ENCODE measurements around the gene ZNF655. TPM values are rescaled to one million over a fixed set of nuclear protein-coding genes. Genes with fewer than 3 reads are reported as not detected.
A peak's percentile ranks its signal among the peaks of the same experiment; 100 is the strongest.
"Not testable (repeated sequence)": the region's sequence is repeated elsewhere in the genome, so short reads cannot be mapped to it uniquely, and the experiment has no call there.

The ZNF655 gene
- total RNA-seq, 2 donors from 2014 or later, result 69.9 to 71.7 TPM

GRCh38 chr7:99557940-99558305, 519 bp upstream of the ZNF655 start:
- no peak for DNase-seq
- ATAC-seq, result peak; percentile 65
- intact Hi-C loops (cut with DNase I, micrococcal nuclease), result no loop called here

- ATAC-seq (no peak), DNase-seq (no peak)
- intact Hi-C loops (cut with DNase I, micrococcal nuclease), result no loop called here
Observed at GRCh38 chr7:99559175-99559915, 903 bp downstream of the ZNF655 start.

- intact Hi-C loops (cut with DNase I, micrococcal nuclease), result no loop called here
- ATAC-seq (no peak), DNase-seq (no peak)
Observed at GRCh38 chr7:99560834-99561736, 2.6 kb downstream of the ZNF655 start.

- no peak for DNase-seq
- ATAC-seq, result no peak
- intact Hi-C loops (cut with DNase I, micrococcal nuclease), result no loop called here
Observed at GRCh38 chr7:99561737-99562051, 3.3 kb downstream of the ZNF655 start.

- DNase-seq (no peak), ATAC-seq (no peak)
- intact Hi-C loops (cut with DNase I, micrococcal nuclease), result no loop called here
Observed at GRCh38 chr7:99562114-99562784, 3.8 kb downstream of the ZNF655 start.

GRCh38 chr7:99562832-99563231, 4.4 kb downstream of the ZNF655 start:
- intact Hi-C loops (cut with DNase I, micrococcal nuclease), result no loop called here
- DNase-seq (no peak), ATAC-seq (peak; percentile 27)

- ATAC-seq, result no peak
- DNase-seq, result no peak
- intact Hi-C loops (cut with DNase I, micrococcal nuclease), result no loop called here
Observed at GRCh38 chr7:99563650-99564049, 5.2 kb downstream of the ZNF655 start.

GRCh38 chr7:99568770-99569169, 10.3 kb downstream of the ZNF655 start:
- intact Hi-C loops (cut with DNase I, micrococcal nuclease), result not testable (repeated sequence)

GRCh38 chr7:99571768-99572167, 13.3 kb downstream of the ZNF655 start:
- DNase-seq (no peak), ATAC-seq (no peak)
- intact Hi-C loops (cut with DNase I, micrococcal nuclease), result no loop called here

More at GRCh38 chr7:99568770-99569169, 10.3 kb downstream of the ZNF655 start:
- ATAC-seq, DNase-seq: not testable (repeated sequence)

- intact Hi-C loops (cut with DNase I, micrococcal nuclease), result no loop called here
- DNase-seq (no peak), ATAC-seq (no peak)
Observed at GRCh38 chr7:99573257-99573656, 14.8 kb downstream of the ZNF655 start.

- intact Hi-C loops (cut with DNase I, micrococcal nuclease), result no loop called here
- ATAC-seq (no peak), DNase-seq (no peak)
Observed at GRCh38 chr7:99576251-99576650, 17.8 kb downstream of the ZNF655 start.

GRCh38 chr7:99579281-99579955, 21.0 kb downstream of the ZNF655 start:
- intact Hi-C loops (cut with DNase I, micrococcal nuclease), result no loop called here
- ATAC-seq (no peak), DNase-seq (no peak)

- intact Hi-C loops (cut with DNase I, micrococcal nuclease), result no loop called here
- DNase-seq (peak in 1 of 2 donors; percentile 39), ATAC-seq (peak; percentile 73)
Observed at GRCh38 chr7:99579956-99580777, 21.7 kb downstream of the ZNF655 start.

- ATAC-seq; intact Hi-C loops (cut with DNase I, micrococcal nuclease); DNase-seq: not testable (repeated sequence)
Observed at GRCh38 chr7:99580778-99581332, 22.4 kb downstream of the ZNF655 start.

- intact Hi-C loops (cut with DNase I, micrococcal nuclease), result no loop called here
- ATAC-seq, result peak; percentile 42
- no peak for DNase-seq
Observed at GRCh38 chr7:99588868-99589267, 30.4 kb downstream of the ZNF655 start.

- ATAC-seq, result peak; percentile 32
- intact Hi-C loops (cut with DNase I, micrococcal nuclease), result no loop called here
- no peak for DNase-seq
Observed at GRCh38 chr7:99594948-99595745, 36.7 kb downstream of the ZNF655 start.

GRCh38 chr7:99596408-99596955, 38.0 kb downstream of the ZNF655 start:
- ATAC-seq, result no peak
- intact Hi-C loops (cut with DNase I, micrococcal nuclease), result no loop called here
- no peak for DNase-seq
